Liver (tissue), 9 donors: ENCODE measurements around the gene SERPINH1. TPM values are rescaled to one million over a fixed set of nuclear protein-coding genes. Genes with fewer than 3 reads are reported as not detected.

ENCODE experiments used
- DNase-seq: peaks from one replicate; pipeline ENCODE4 v3.0.0-alpha.2; 2017; ENCODE audit warnings: low spot score
- H3K27ac ChIP-seq, 2 donors: one replicate each; pipeline ENCODE4 v1.7.0; 2013; ENCODE audit warnings: inconsistent platforms in 2 of 2, low read length in 2 of 2, control low read depth in 1 of 2, low read depth in 1 of 2, mild to moderate bottlenecking in 1 of 2
- H3K27me3 ChIP-seq, 4 donors: one replicate each; pipeline versions ENCODE4 v1.6.1 to v1.7.0; 2013; ENCODE audit warnings: low read length in 3 of 4, inconsistent platforms in 1 of 4, mild to moderate bottlenecking in 1 of 4, moderate library complexity in 1 of 4; ENCODE audit not compliant: control insufficient read depth in 4 of 4, insufficient read depth in 4 of 4
- H3K36me3 ChIP-seq, 4 donors: one replicate each; pipeline versions ENCODE4 v1.6.1 to v1.7.0; 2013; ENCODE audit warnings: low read length in 3 of 4, mild to moderate bottlenecking in 3 of 4, low read depth in 1 of 4, moderate library complexity in 1 of 4; ENCODE audit not compliant: control insufficient read depth in 4 of 4, insufficient read depth in 3 of 4
- H3K4me1 ChIP-seq, 4 donors: one replicate each; pipeline versions ENCODE4 v1.6.1 to v1.7.0; 2013; ENCODE audit warnings: low read length in 3 of 4, mild to moderate bottlenecking in 3 of 4, moderate library complexity in 1 of 4; ENCODE audit not compliant: control insufficient read depth in 4 of 4, insufficient read depth in 4 of 4
- H3K4me3 ChIP-seq, 3 donors: one replicate each; pipeline versions ENCODE4 v1.6.1 to v1.7.0; 2013; ENCODE audit warnings: low read length in 3 of 3, control low read depth in 1 of 3, low read depth in 1 of 3, mild to moderate bottlenecking in 1 of 3
- H3K9ac ChIP-seq, 2 donors: one replicate each; pipeline ENCODE4 v1.7.0; 2013; ENCODE audit warnings: low read length in 2 of 2, mild to moderate bottlenecking in 2 of 2, moderate library complexity in 2 of 2, control low read depth in 1 of 2, low read depth in 1 of 2
- H3K9me3 ChIP-seq, 4 donors: one replicate each; pipeline versions ENCODE4 v1.6.1 to v1.7.0; 2013; ENCODE audit warnings: low read length in 3 of 4; ENCODE audit not compliant: control insufficient read depth in 4 of 4
- FOXA2 ChIP-seq: IDR thresholded peaks from 2 replicates; pipeline ENCODE4 v1.6.1; 2016; ENCODE audit warnings: antibody characterized with exemption
- HNF4A ChIP-seq, 2 donors: conservative IDR thresholded peaks; 2 replicates each; pipeline ENCODE4 v1.6.1; 2016; ENCODE audit warnings: antibody characterized with exemption in 2 of 2, mild to moderate bottlenecking in 2 of 2
- YY1 ChIP-seq: IDR thresholded peaks from 2 replicates; pipeline ENCODE4 v1.6.1; 2016; ENCODE audit warnings: antibody characterized with exemption, mild to moderate bottlenecking
- WGBS: extraction: QIAGEN DNeasy Blood & Tissue Kit; methylation state at CpG from one replicate; pipeline ENCODE4 v1.1.7; 2013; 5-methylcytosine and 5-hydroxymethylcytosine counted together
- polyA plus RNA-seq, 2 donors: library from polyadenylated mRNA; stranded (reverse) in 1 of 2; unstranded in 1 of 2; fragments of 200-250 nt in 1 of 2; fragments of >200 nt in 1 of 2; fragmentation: Nextera tagmentation in 1 of 2; extraction: Ambion mirVana in 1 of 2; gene quantifications; one replicate each; pipeline versions ENCODE4 v1.2.1 to v1.2.3, GENCODE V29; 2013 to 2015
- total RNA-seq, 2 donors: library from RNA; depleted of rRNA; stranded (reverse); fragments of >200 nt; gene quantifications; one replicate each; pipeline ENCODE4 v1.2.3, GENCODE V29; 2014
- donor health status: healthy.
- donor health status: healthy.
- donor health status: healthy.
- donor health status: healthy.
- donor health status: healthy.

SERPINH1 gene
- total and polyA plus RNA-seq, 4 donors, result 5.0 to 118 (median 68.7) TPM

GRCh38 chr11:75616281-75616680, 54.2 kb downstream of the SERPINH1 start:
- Histone ChIP-seq H3K36me3 (no peaks in the 10 kb centered on the region), H3K4me3 (no peak overlapping the region), H3K9ac (no peak overlapping the region), H3K27ac (no peak overlapping the region), H3K27me3 (no peaks in the 10 kb centered on the region), H3K9me3 (no peaks in the 10 kb centered on the region), H3K4me1 (no peaks in the 10 kb centered on the region)
- 82% methylated on average over 5 of the region's 5 CpGs for WGBS
- TF ChIP-seq FOXA2 (no peak), YY1 (no peak), HNF4A (conservative IDR thresholded peaks at IDR 0.05) (no peak)
- DNase-seq, result no peak

Other genes with a start within 250 kb of the SERPINH1 start
- gene ARRB1, start 210.6 kb upstream of the SERPINH1 start, total RNA-seq, result 10 to 100 TPM; 19.3 to 21.2 TPM
- gene ARRB1, start 210.6 kb upstream of the SERPINH1 start, polyA plus RNA-seq, result 1 to 10 TPM; 3.3 to 5.7 TPM
- 1,000 to 10,000 TPM in 1 of 2 donors, 100 to 1,000 TPM in 1; 289 to 1,115 TPM for gene RPS3, start 162.7 kb upstream of the SERPINH1 start, total RNA-seq
- 100 to 1,000 TPM; 365 to 620 TPM for gene RPS3, start 162.7 kb upstream of the SERPINH1 start, polyA plus RNA-seq
- gene KLHL35, start 129.1 kb upstream of the SERPINH1 start, total RNA-seq, result under 1 TPM in 1 of 2 donors, not detected in 1; 0.42 TPM
- gene KLHL35, start 129.1 kb upstream of the SERPINH1 start, polyA plus RNA-seq, result under 1 TPM; 0.07 to 0.15 TPM
- gene GDPD5, start 36.3 kb upstream of the SERPINH1 start, total RNA-seq, result 10 to 100 TPM in 1 of 2 donors, 1 to 10 TPM in 1; 4.8 to 22.8 TPM
- gene GDPD5, start 36.3 kb upstream of the SERPINH1 start, polyA plus RNA-seq, result 1 to 10 TPM; 3.0 to 3.7 TPM
- under 1 TPM; 0.23 to 0.25 TPM for gene MAP6, start 106.8 kb downstream of the SERPINH1 start, total RNA-seq
- gene MAP6, start 106.8 kb downstream of the SERPINH1 start, polyA plus RNA-seq, result under 1 TPM; 0.22 to 0.36 TPM
- 10 to 100 TPM in 1 of 2 donors, 1 to 10 TPM in 1; 1.0 to 92.4 TPM for gene MOGAT2, start 155.6 kb downstream of the SERPINH1 start, total RNA-seq
- 10 to 100 TPM; 24.3 to 50.9 TPM for gene MOGAT2, start 155.6 kb downstream of the SERPINH1 start, polyA plus RNA-seq
- 100 to 1,000 TPM in 1 of 2 donors, 10 to 100 TPM in 1; 64.0 to 151 TPM for gene DGAT2, start 206.5 kb downstream of the SERPINH1 start, total RNA-seq
- 100 to 1,000 TPM in 1 of 2 donors, 10 to 100 TPM in 1; 57.2 to 152 TPM for gene DGAT2, start 206.5 kb downstream of the SERPINH1 start, polyA plus RNA-seq